Lower leg skin (tissue), 4 donors: Measurements from ENCODE around the gene DCLK3. TPM values are rescaled to one million over a fixed set of nuclear protein-coding genes. Genes with fewer than 3 reads are reported as not detected.

ENCODE experiments used
- DNase-seq, 2 donors: peaks; one replicate each; pipeline ENCODE4 v3.0.0-alpha.2; 2019; ENCODE audit warnings: low spot score in 2 of 2
- H3K4me3 ChIP-seq: fragments of 200-600 bp; sonication (generic); 2 replicates; pipeline ENCODE4 v1.5.1; 2017; ENCODE audit warnings: mild to moderate bottlenecking, low read depth; ENCODE audit not compliant: poor library complexity, severe bottlenecking
- POLR2A ChIP-seq, 2 donors: fragments of 450-650 bp; IDR thresholded peaks; one replicate each; pipeline ENCODE4 v1.6.1; 2016 to 2017; ENCODE audit warnings: antibody characterized with exemption in 2 of 2, mild to moderate bottlenecking in 1 of 2, moderate library complexity in 1 of 2
- WGBS, 2 donors: methylation state at CpG; one replicate each; pipeline ENCODE4 v1.1.5; 2018; 5-methylcytosine and 5-hydroxymethylcytosine counted together
- intact Hi-C: fragments of 100-400 bp; cut with DNase I; formaldehyde crosslinking; loops from one replicate; pipeline ENCODE4 v1.15.0; 2023; ENCODE audit warnings: low total_unique reads
- total RNA-seq, 4 donors: library from RNA; depleted of rRNA; stranded (reverse); fragments of >200 nt; gene quantifications; one replicate each; pipeline ENCODE4 v1.1.0, GENCODE V29; 2016
- TF ChIP-seq, protein P1 (sequence below), 3 donors: fragments of 450-650 bp; IDR thresholded peaks; one replicate each; pipeline ENCODE4 v1.5.1; 2016; ENCODE audit warnings: antibody characterized with exemption in 3 of 3, mild to moderate bottlenecking in 3 of 3, moderate library complexity in 2 of 3

The DCLK3 gene
- total RNA-seq, 4 donors from 2014 or later, result 0.07 to 0.38 (median 0.16) TPM; not detected in 1

DNA sequence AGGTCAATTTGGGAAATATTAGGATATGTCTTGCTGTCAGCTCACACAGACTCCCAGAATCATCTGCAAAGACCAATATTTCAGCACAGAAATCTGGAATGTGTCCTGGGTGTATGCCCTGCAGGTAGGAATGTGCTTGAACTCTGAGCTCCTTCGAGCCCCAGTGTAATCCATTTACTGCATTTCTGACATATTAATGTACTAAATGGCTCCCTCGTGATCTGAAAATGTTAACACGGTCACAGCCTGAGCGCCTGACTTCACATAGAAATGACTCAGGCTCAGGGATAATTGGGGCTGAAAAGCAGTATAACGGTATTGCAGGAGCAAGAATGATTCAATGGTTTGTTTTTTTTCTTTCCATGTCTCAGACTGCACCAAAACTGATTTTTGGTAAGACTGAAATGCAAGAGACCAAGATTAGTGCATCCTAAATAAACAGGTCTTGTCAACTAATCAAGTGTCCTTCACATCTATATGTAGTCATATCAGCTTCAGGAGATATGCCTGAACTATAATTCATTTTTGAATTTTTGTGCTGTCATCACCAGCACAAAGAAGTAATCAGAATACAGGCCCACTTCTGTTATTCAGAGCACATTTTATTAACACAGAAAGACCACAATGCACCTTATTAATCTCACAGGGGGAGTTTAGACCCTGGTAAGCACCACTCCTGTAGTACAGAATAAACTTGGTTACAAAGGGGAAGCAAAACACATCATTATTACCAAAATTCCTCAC lies 49.8 kb downstream of the DCLK3 start:
- intact Hi-C loops, result no loop called here
- TF ChIP-seq, protein P1, sequence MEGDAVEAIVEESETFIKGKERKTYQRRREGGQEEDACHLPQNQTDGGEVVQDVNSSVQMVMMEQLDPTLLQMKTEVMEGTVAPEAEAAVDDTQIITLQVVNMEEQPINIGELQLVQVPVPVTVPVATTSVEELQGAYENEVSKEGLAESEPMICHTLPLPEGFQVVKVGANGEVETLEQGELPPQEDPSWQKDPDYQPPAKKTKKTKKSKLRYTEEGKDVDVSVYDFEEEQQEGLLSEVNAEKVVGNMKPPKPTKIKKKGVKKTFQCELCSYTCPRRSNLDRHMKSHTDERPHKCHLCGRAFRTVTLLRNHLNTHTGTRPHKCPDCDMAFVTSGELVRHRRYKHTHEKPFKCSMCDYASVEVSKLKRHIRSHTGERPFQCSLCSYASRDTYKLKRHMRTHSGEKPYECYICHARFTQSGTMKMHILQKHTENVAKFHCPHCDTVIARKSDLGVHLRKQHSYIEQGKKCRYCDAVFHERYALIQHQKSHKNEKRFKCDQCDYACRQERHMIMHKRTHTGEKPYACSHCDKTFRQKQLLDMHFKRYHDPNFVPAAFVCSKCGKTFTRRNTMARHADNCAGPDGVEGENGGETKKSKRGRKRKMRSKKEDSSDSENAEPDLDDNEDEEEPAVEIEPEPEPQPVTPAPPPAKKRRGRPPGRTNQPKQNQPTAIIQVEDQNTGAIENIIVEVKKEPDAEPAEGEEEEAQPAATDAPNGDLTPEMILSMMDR (IDR thresholded peaks at IDR 0.05), result no peak
- TF ChIP-seq POLR2A (IDR thresholded peaks at IDR 0.05), result no peak
- 51 to 65% methylated on average over 5 of the region's 5 CpGs for WGBS, 2 donors
- no peak overlapping the region for H3K4me3 ChIP-seq
- no peak for DNase-seq

DNA sequence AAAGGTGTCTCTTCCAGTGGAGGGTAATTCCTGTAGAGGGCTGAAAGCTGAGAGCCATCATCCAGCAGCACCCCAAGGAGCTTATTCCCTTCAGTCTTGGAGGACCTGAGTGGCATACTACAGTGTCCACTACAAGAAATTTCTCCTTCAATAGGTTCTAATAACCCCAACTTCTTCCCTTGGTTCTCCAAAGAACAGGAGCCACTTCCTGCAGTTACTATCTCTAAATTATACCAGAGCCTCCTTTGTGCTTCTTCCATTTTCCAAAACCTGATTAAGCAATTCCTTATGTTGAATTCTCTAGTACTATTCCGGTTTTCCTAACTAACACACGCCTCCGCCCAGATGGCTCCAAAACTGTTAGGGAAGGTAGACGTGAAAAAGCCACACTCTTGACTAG lies 50.4 kb downstream of the DCLK3 start:
- TF ChIP-seq, protein P1 (IDR thresholded peaks at IDR 0.05), result no peak
- WGBS, 2 donors, result 83 to 85% methylated on average over 4 of the region's 4 CpGs
- no peak overlapping the region for H3K4me3 ChIP-seq
- DNase-seq, result no peak
- intact Hi-C loops, result no loop called here

DNA sequence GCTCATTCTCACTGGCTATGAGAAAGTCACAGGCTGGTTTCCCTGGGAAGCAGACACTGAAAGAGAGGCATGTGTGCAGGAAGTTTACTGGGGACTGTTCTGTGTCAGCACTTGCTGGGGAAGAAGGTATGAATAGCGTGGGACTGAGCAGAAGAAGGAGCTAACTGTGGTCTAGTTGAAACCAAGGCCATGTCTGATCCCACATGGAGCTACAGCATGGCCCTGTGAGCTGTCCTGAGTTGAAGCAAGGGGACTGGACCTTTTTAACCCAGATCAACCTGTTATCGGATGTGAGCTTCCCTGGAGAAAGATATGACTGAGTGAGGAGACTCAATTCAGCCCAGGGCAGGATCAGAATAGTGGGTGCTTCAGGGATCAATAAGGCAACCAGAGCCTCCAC lies 53.7 kb downstream of the DCLK3 start:
- no peak for DNase-seq
- TF ChIP-seq, protein P1 (IDR thresholded peaks at IDR 0.05), result no peak
- TF ChIP-seq POLR2A (IDR thresholded peaks at IDR 0.05), result no peak
- intact Hi-C loops, result no loop called here
- WGBS, 2 donors, result 38 to 82% methylated on average over 2 of the region's 2 CpGs
- no peak overlapping the region for H3K4me3 ChIP-seq

DNA sequence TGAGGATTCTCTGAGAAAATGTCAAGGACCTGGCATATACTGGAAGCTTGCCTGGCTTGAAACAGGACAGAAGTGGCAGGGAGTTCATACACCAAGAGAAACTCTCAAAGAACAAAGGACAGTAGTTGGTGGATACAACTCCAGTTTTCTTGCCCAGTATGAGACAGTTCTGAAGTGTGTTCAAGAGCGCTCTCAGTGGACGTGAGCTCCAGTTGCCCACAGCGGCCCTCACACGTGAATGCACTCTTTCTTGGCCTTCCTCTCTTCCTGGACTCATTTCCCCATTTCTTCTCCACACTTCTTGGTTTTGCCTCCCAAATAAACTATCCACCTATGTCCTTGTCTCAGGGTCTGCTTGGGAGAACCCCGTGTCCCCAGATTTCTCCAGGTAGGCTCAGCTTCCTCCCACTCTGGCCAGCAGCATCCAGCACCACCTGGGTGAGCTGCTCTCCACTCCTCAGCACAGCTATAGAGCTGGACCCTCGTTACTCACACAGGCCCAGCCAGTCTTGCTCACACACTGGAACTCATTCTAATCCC lies 54.5 kb downstream of the DCLK3 start:
- WGBS, 2 donors, result 83 to 87% methylated on average over 6 of the region's 6 CpGs
- TF ChIP-seq POLR2A (IDR thresholded peaks at IDR 0.05), result no peak
- TF ChIP-seq, protein P1 (IDR thresholded peaks at IDR 0.05), result no peak
- intact Hi-C loops, result no loop called here
- no peak for DNase-seq
- no peak overlapping the region for H3K4me3 ChIP-seq

DNA sequence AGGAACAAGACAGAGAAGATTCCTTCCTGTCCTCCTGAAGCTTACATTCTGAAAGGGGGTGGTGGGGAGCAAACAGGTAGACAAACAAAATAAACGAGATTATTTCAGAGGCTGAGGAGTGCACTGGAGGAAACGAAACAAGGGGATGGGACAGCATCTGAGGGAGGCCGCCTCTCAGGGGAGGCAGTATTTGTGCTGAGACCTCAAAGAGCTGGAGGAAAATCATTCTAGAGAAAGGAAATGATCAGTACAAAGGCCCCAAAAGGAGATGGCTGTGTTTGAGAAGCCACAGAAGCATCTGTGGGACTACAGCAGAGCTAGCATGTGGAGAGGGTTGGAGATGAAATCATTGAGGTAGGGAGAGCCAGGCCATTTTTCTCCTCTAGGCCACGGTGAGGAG lies 55.1 kb downstream of the DCLK3 start:
- DNase-seq, result no peak
- intact Hi-C loops, result no loop called here
- 79 to 89% methylated on average over 4 of the region's 4 CpGs for WGBS, 2 donors
- TF ChIP-seq, protein P1 (IDR thresholded peaks at IDR 0.05), result no peak
- no peak for TF ChIP-seq POLR2A (IDR thresholded peaks at IDR 0.05)
- H3K4me3 ChIP-seq, result no peak overlapping the region
